Pons (tissue), 1 donor: ENCODE data around the gene UBE3C.
"Not testable (repeated sequence)": the region's sequence is repeated elsewhere in the genome, so short reads cannot be mapped to it uniquely, and the experiment has no call there.

ENCODE experiments used
- DNase-seq: peaks from one replicate; pipeline ENCODE4 v3.0.0-alpha.2; 2016; ENCODE audit warnings: low spot score

Gene UBE3C

GRCh38 chr7:157271991-157272324 lies 133.2 kb downstream of the UBE3C start:
- peak; percentile 30 for DNase-seq

GRCh38 chr7:157272351-157273207 lies 133.9 kb downstream of the UBE3C start:
- no peak for DNase-seq

DNA sequence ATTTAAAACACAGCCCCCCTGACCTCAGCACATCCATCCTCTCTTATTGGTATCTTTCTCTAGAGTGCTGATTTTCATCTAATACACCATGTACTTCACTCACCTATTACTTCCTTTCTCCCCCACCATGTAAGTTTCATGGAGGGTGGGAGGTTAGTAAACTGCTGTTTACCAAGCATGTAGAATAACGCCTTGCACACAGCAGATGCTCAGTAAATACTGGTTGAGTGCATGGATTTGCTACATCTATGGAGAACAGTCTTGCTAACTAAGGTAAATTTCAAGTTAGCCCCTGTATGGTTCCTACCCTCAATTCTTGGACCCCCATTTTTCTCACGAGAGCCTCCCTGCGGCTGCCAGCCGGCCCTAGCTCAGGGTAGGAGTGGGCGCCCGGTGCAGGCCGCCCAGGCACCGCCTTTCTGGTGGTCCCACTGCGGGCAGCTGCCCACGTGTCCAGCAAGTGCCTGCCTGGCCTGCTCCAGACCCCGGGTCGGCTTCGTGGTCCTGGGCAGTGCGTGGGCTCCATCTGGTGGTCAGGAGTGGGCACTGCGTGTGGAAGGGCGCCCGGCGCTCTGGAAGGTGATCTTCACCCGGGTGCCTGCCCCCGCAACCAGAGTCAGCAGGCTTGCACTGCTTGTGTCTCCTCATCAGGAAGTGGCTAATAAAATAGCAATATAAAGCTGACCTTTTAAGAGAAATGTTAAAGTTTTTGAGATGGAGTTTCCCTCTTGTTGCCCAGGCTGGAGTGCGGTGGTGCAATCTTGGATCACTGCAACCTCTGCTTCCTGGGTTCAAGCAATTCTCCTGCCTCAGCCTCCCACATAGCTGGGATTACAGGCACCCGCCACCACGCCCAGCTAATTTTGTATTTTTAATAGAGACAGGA lies 134.7 kb downstream of the UBE3C start:
- peak; percentile 42 for DNase-seq

- DNase-seq: not testable (repeated sequence)
These were observed 135.4 kb downstream of the UBE3C start for GRCh38 chr7:157274094-157274634.

DNA sequence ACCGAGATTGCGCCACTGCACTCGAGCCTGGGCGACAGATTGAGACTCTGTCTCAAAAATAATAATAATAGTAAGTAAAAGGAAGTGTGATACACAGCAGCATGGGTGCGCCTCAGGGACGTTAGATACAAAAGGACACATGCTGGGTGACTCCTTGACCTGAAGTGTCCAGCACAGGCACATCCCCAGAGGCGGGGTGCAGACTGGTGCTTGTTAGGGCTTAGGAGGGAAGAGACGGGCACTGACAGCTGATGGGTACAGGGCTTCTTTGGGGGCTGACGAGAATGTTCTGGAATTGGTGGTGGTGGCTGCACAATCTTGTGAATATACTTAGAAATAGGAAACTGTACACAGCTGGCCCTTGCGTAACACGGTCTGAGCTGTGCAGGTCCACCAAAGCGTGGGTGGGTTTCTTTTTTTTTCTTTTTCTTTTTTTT lies 136.3 kb downstream of the UBE3C start:
- DNase-seq: no peak

GRCh38 chr7:157276091-157276561 lies 137.4 kb downstream of the UBE3C start:
- no peak for DNase-seq

GRCh38 chr7:157276731-157277562 lies 138.2 kb downstream of the UBE3C start:
- DNase-seq: peak; percentile 25

- DNase-seq: not testable (repeated sequence)
These were observed 138.8 kb downstream of the UBE3C start for GRCh38 chr7:157277568-157277967.

- DNase-seq: no peak
These were observed 139.6 kb downstream of the UBE3C start for GRCh38 chr7:157278167-157278790.

- DNase-seq: no peak
These were observed 140.3 kb downstream of the UBE3C start for GRCh38 chr7:157278791-157279724.

GRCh38 chr7:157279741-157280215 lies 141.1 kb downstream of the UBE3C start:
- no peak for DNase-seq

GRCh38 chr7:157280216-157280841 lies 141.6 kb downstream of the UBE3C start:
- DNase-seq: no peak

GRCh38 chr7:157281221-157281998 lies 142.7 kb downstream of the UBE3C start:
- no peak for DNase-seq

DNA sequence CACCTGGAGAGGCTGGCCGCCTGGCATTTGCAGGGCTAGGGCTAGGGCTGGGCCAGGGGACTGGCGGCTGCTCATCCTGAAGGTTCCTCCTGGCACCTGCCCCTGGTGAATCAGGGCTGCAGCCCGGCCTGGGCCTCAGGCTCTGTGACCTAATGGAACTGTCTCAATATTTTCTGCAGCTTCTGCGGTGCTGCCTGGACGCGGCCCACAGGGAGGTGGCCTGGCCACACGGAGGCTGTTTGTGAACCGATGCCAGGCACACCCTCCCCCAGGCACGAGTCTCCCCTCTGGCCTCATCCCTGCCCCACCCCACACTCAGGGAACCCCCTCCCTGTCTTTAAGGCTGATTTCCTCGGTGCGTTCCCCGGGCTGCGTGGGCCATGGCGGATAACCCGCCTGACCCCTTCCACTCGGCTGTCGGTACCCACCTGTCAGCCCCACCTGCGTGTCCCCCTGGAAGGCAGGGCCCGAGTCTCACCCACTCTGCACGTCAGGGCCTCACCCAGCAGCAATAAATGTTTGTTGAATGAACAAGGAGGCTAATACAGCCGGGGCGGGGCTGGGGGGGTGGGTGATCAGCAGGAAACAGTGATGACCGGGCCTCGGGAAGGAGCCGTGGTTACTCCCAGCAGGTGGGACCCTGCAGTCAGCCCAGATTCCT lies 143.5 kb downstream of the UBE3C start:
- no peak for DNase-seq

DNA sequence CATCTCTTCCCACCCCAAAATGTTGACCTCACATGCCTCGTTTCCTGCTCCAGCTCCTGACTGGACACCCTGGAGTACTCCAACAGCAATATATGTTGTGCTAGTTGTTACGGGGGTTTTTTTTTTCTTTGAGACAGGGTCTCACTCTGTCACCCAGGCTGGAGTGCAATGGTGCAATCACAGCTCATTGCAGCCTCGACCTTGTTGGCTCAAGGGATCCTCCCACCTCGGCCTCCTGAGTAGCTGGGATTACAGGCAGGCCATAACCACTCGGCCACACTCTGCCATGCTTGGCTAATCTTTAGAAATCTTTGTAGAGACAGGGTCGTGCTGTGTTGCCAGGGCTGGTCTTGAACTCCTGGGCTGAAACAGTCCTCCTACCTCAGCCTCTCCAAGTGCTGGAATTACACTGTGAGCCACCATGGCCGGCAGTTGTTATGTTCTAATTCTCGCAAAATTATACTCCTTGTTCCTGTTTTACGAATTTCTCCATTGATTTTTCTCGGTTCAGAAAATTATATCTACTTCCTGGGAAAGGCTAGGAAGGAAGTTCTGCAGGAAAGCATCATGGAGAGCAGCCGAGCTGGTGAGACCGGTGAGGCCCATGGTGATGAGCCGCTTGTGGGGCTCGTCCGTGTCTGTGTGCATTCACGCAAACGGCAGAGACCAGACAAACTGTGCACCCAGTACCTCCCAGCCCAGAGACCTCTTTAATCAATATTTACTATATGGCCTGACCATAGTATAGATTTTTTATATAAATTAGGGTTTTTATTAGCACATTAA lies 145.7 kb downstream of the UBE3C start:
- no peak for DNase-seq

DNA sequence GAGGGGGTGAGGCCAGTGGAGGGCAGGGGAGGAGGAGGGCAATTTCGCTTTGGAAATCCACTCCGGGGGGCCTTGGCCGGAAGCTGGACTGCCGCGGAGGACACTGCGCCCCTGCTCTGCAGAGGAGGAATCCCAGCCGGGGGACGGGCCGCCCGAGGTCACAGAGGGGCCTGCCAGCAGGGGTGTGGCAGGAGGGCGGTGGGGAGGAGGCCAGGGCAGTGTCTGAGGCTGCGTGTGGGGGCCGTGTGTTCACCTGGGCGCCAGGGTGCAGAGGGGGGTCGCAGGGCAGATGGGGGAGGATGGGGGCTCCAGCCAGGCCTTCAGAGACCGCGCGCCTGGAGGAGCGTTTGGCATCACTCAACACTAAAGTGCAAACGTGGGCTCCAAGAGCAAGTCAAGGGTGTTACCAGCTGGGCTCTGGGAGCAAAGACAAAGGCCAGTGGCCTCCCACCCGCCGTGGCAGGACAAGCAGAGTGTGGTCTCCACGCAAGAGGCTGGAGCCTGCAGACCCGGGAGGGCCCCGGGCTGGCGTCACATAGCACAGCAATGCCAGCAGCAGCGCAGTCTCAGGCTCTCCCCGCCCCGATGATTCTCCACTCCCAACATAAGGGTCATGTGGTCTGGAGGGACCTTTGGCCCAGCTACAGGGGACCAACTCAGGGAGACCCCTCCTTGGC lies 152.8 kb downstream of the UBE3C start:
- no peak for DNase-seq

DNA sequence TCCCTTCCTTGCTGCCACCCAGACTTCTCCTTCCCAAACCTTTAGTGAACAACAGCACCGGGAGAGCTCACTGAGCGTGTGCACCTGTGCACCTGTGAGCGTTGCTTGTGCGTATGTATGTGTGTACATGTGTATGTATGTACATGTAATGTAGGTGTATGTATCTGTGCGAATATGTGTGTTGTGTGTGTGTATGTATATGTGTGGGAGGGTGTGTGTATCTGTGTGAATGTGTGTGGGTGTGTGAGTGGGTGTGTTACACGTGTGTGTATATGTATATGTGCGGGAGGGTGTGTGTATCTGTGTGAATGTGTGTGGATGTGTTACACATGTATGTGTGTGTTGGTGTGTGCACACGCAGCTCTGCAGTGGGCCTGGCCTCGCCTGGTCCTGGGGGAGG lies 153.5 kb downstream of the UBE3C start:
- no peak for DNase-seq
